HG03103 (cell line): ENCODE measurements around the gene FCER1A.
"Not testable (repeated sequence)": the region's sequence is repeated elsewhere in the genome, so short reads cannot be mapped to it uniquely, and the experiment has no call there.

Source experiments
- ATAC-seq: cut with Tn5 transposase; IDR thresholded peaks from one replicate; pipeline ENCODE4 v1.9.1; 2021; ENCODE audit warnings: low read depth; ENCODE audit not compliant: unreplicated experiment

The FCER1A gene

DNA sequence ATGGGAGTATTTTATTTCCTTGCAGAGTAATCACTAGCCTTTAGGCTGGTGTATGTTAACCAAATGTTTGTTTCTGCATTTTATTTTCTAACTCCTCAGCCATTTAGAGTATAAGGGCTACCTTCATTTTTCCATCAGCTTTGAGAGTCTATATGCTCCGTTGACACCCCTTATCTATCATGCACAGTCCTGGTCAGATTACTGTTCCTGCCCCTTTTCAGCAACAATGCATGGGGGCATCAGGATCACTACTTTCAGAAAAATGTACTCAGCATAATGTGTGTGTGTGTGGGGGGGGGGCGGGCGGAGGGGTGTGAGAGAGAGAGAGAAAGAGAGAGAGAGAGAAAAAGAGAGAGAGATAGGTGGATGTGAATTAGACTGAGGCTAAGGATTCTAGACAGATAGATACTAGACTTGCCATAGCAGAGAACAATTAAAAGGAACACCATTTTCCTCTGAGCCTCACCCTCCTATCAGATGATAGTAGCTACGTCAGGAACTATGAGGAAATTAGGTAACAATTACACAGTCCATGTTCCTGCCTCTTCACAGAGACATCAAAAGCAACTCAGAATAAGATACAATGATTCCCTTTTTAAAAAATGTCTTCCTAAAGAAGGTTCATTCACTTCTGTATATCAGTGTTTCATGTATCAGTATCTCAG, 40.8 kb downstream of the FCER1A start:
- no peak for ATAC-seq

DNA sequence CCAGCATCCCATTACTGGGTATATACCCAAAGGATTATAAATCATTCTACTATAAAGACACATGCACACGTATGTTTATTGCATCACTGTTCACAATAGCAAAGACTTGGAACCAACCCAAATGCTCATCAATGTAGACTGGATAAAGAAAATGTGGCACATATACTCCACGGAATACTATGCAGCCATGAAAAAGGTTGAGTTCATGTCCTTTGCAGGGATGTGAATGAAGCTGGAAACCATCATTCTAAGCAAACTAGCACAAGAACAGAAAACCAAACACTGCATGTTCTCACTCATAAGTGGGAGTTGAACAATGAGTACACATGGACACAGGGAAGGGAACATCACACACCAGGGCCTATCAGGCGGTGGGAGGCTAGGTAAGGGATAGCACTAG, 47.2 kb downstream of the FCER1A start:
- ATAC-seq, result not testable (repeated sequence)

DNA sequence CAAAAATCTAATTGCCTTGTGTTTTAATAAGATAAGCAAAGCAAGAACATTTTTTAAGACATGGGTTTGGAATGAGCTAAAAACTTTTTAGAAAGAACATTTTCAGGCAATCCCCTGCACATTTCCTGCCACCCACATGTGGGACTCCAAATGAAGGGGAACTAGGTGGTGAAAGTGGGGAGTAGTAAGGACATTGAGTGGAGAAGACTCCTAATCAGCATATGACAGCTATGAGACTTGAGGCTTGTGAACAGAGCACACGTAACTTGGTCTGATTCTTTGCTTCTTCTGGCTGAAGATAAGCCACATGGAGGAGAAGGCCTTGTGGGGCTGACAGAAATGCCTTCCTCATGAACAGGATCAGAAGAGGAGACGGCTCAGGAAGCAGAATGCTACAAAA, 50.3 kb downstream of the FCER1A start:
- no peak for ATAC-seq
